Astrocyte (in vitro differentiated cells and primary cell): Measurements from ENCODE around the gene LAIR2. TPM values are rescaled to one million over a fixed set of nuclear protein-coding genes. Genes with fewer than 3 reads are reported as not detected.
"Not testable (repeated sequence)": the region's sequence is repeated elsewhere in the genome, so short reads cannot be mapped to it uniquely, and the experiment has no call there.

Source experiments
- DNase-seq: peaks from one replicate; pipeline ENCODE4 v3.0.0-alpha.2; 2010; ENCODE audit warnings: low read depth
- FAIRE-seq: peaks from 2 replicates; lab custom pipeline; 2011; peaks lifted over from hg19 to GRCh38; lab: Jason Lieb, UNC
- H2AFZ ChIP-seq: 2 replicates; pipeline ENCODE4 v1.6.0; 2012; ENCODE audit warnings: low read depth, low read length, inconsistent platforms
- H3K27ac ChIP-seq: 2 replicates; pipeline ENCODE4 v1.5.1; 2011; ENCODE audit warnings: low read depth, low read length, inconsistent platforms
- H3K27me3 ChIP-seq: 2 replicates; pipeline ENCODE4 v1.6.0; 2011; ENCODE audit warnings: low read length, inconsistent platforms; ENCODE audit not compliant: insufficient read depth
- H3K36me3 ChIP-seq: 2 replicates; pipeline ENCODE4 v1.5.1; 2011; ENCODE audit warnings: low read length, inconsistent platforms; ENCODE audit not compliant: insufficient read depth
- H3K4me1 ChIP-seq: 2 replicates; pipeline ENCODE4 v1.5.1; 2011; ENCODE audit warnings: low read length, inconsistent platforms; ENCODE audit not compliant: insufficient read depth
- H3K4me2 ChIP-seq: 2 replicates; pipeline ENCODE4 v1.6.0; 2012; ENCODE audit warnings: low read length, inconsistent platforms
- H3K4me3 ChIP-seq: 2 replicates; pipeline ENCODE4 v1.5.1; 2011; ENCODE audit warnings: low read depth, mild to moderate bottlenecking, low read length, inconsistent platforms; ENCODE audit not compliant: insufficient read depth
- H3K79me2 ChIP-seq: 2 replicates; pipeline ENCODE4 v1.6.0; 2012; ENCODE audit warnings: mild to moderate bottlenecking, low read length, inconsistent platforms; ENCODE audit not compliant: insufficient read depth
- H3K9ac ChIP-seq: 2 replicates; pipeline ENCODE4 v1.6.0; 2012; ENCODE audit warnings: mild to moderate bottlenecking, low read length, inconsistent platforms
- H3K9me3 ChIP-seq: 2 replicates; pipeline ENCODE4 v1.5.1; 2012; ENCODE audit warnings: low read depth, mild to moderate bottlenecking, low read length, inconsistent platforms; ENCODE audit not compliant: insufficient read depth
- H4K20me1 ChIP-seq: 2 replicates; pipeline ENCODE4 v1.6.0; 2012; ENCODE audit warnings: low read length, inconsistent platforms; ENCODE audit not compliant: insufficient read depth
- H3K27ac Mint-ChIP-seq: one replicate; pipeline ENCODE4 v1.8.0; 2021; ENCODE audit warnings: mild to moderate bottlenecking, mixed read lengths; ENCODE audit not compliant: unreplicated experiment
- H3K27me3 Mint-ChIP-seq: one replicate; pipeline ENCODE4 v1.8.0; 2021; ENCODE audit warnings: low read depth, mixed read lengths; ENCODE audit not compliant: unreplicated experiment
- H3K36me3 Mint-ChIP-seq: one replicate; pipeline ENCODE4 v1.8.0; 2021; ENCODE audit warnings: low read depth, mixed read lengths; ENCODE audit not compliant: unreplicated experiment
- H3K4me1 Mint-ChIP-seq: one replicate; pipeline ENCODE4 v1.8.0; 2021; ENCODE audit warnings: low read depth, mixed read lengths; ENCODE audit not compliant: unreplicated experiment
- H3K4me3 Mint-ChIP-seq: one replicate; pipeline ENCODE4 v1.8.0; 2021; ENCODE audit warnings: mild to moderate bottlenecking, moderate library complexity, mixed read lengths; ENCODE audit not compliant: unreplicated experiment
- H3K9me3 Mint-ChIP-seq: one replicate; pipeline ENCODE4 v1.8.0; 2021; ENCODE audit warnings: mild to moderate bottlenecking, mixed read lengths; ENCODE audit not compliant: unreplicated experiment
- CTCF ChIP-seq: IDR thresholded peaks from 2 replicates; pipeline ENCODE4 v1.5.1; 2011; ENCODE audit warnings: low read depth, mild to moderate bottlenecking, inconsistent platforms, low read length, moderate library complexity; ENCODE audit not compliant: insufficient read depth
- EZH2 ChIP-seq: IDR thresholded peaks from 2 replicates; pipeline ENCODE4 v1.6.1; 2012; ENCODE audit warnings: mild to moderate bottlenecking, low read length, inconsistent platforms; ENCODE audit not compliant: insufficient read depth
- total RNA-seq: library from RNA; stranded (reverse); gene quantifications from 2 replicates; pipeline ENCODE4 v1.2.1, GENCODE V29; 2021

LAIR2 gene
- total RNA-seq, 1 donor from 2014 or later: not detected

DNA sequence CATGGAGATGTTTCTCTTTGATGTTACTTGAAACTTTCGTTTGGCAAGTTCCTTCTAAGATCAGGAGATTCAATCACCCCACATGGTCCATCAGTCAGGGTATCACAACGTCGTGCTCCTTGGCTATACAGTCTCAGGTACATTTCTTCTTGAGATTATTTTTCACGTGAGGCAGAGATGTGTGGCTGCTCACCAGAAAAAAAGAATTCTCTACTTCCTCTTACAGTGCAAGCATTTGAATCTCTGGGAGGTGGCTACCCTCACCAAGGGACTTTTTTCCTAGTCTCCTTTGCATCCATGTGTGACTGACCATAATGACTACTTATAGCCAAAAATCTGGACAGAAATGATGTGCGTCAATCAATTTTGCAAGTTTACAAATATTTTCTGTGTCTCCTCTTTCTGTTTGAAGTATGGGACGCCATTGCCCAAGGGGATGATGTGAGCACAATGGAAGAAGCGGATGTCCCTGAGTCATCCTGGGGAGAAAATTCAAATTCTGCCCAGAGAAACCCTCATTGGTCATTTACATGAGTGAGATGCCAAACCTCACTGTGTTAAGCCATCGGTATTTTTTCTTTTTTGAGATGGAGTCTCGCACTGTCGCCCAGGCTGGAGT is 8.6 kb upstream of the LAIR2 start:
- H3K79me2 ChIP-seq: no peaks in the 10 kb centered on the region
- H3K4me3 ChIP-seq: no peak overlapping the region
- DNase-seq: no peak
- no peak for FAIRE-seq
- H3K27ac ChIP-seq: no peak overlapping the region
- H3K27me3 Mint-ChIP-seq: peaks cover 9% of the 10 kb centered on the region
- no peak overlapping the region for H3K4me3 Mint-ChIP-seq
- H3K4me1 ChIP-seq: no peaks in the 10 kb centered on the region
- no peak overlapping the region for H3K4me2 ChIP-seq
- H3K4me1 Mint-ChIP-seq: no peaks in the 10 kb centered on the region
- no peaks in the 10 kb centered on the region for H3K36me3 Mint-ChIP-seq
- H3K27ac Mint-ChIP-seq: no peak overlapping the region
- no peaks in the 10 kb centered on the region for H4K20me1 ChIP-seq
- H3K9me3 ChIP-seq: no peaks in the 10 kb centered on the region
- TF ChIP-seq EZH2 (no peak), CTCF (no peak)
- H3K27me3 ChIP-seq: no peaks in the 10 kb centered on the region
- no peaks in the 10 kb centered on the region for H3K36me3 ChIP-seq
- H3K9me3 Mint-ChIP-seq: peaks cover 14% of the 10 kb centered on the region
- H2AFZ ChIP-seq: no peak overlapping the region
- no peak overlapping the region for H3K9ac ChIP-seq

GRCh38 chr19:54495284-54495683 is 7.3 kb upstream of the LAIR2 start:
- not testable (repeated sequence) for H3K27me3 ChIP-seq, FAIRE-seq, H3K27ac Mint-ChIP-seq, H3K9me3 ChIP-seq, H3K27ac ChIP-seq, H3K4me1 Mint-ChIP-seq, H3K4me3 Mint-ChIP-seq, H3K9ac ChIP-seq, H3K4me2 ChIP-seq, H3K4me1 ChIP-seq, H2AFZ ChIP-seq, H3K27me3 Mint-ChIP-seq, H3K79me2 ChIP-seq, H3K36me3 ChIP-seq, H3K36me3 Mint-ChIP-seq, DNase-seq, H4K20me1 ChIP-seq, H3K4me3 ChIP-seq
- H3K9me3 Mint-ChIP-seq: peaks cover 16% of the 10 kb centered on the region

DNA sequence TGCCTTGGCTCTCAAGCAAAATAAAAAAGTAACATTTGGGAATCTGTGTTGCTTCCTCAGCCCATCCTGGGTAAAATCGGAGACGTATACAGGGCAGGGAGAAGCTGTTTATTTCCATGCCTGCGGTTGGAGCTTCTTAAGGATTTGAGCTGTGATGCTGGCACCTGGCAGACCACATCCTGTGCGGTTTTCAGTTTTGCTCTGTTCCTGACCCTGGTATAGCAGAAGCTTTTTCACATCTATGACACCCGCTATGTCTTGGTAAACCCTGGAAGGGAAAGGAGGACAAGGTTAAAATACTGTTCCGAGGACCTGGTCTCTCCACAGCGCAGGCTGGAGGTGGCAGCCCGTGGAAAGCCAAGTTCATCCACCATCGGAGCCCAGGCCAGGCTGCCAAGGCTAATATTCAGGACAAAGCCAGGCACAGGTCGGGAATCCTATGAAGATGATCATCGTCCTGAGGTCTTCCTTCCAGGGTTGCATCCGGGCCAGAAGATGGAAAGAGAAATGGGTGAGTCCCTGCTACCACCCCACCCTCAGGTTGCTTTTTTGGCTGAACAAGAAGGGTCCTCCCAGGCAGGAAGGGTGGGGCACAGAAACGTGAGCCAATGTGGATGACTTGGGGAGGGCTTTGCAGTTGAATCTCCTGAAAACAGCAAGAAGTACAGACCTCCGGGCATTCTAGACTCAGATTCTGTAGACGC is 4.7 kb upstream of the LAIR2 start:
- H3K27ac Mint-ChIP-seq, H3K4me3 Mint-ChIP-seq, H3K9me3 ChIP-seq, H3K4me2 ChIP-seq, H2AFZ ChIP-seq, H3K4me3 ChIP-seq, H3K27ac ChIP-seq, DNase-seq, H3K27me3 Mint-ChIP-seq, FAIRE-seq, H3K36me3 Mint-ChIP-seq, H3K79me2 ChIP-seq, H4K20me1 ChIP-seq, H3K4me1 Mint-ChIP-seq, H3K9ac ChIP-seq, H3K27me3 ChIP-seq, H3K4me1 ChIP-seq, H3K9me3 Mint-ChIP-seq, H3K36me3 ChIP-seq: not testable (repeated sequence)

GRCh38 chr19:54498451-54498772 is 4.2 kb upstream of the LAIR2 start:
- not testable (repeated sequence) for H3K27ac ChIP-seq, H3K9me3 Mint-ChIP-seq, H2AFZ ChIP-seq, H4K20me1 ChIP-seq, H3K27me3 ChIP-seq, H3K9me3 ChIP-seq, H3K36me3 ChIP-seq, FAIRE-seq, H3K36me3 Mint-ChIP-seq, H3K27me3 Mint-ChIP-seq, H3K79me2 ChIP-seq, DNase-seq, H3K4me3 ChIP-seq, H3K4me2 ChIP-seq, H3K4me1 ChIP-seq, H3K4me1 Mint-ChIP-seq, H3K4me3 Mint-ChIP-seq, H3K27ac Mint-ChIP-seq, H3K9ac ChIP-seq

GRCh38 chr19:54505542-54505941 is 2.9 kb downstream of the LAIR2 start:
- not testable (repeated sequence) for H3K4me3 ChIP-seq, H3K9ac ChIP-seq, H3K9me3 ChIP-seq, H3K36me3 Mint-ChIP-seq, H3K4me1 ChIP-seq, H3K36me3 ChIP-seq, H4K20me1 ChIP-seq, H2AFZ ChIP-seq, H3K27ac ChIP-seq, H3K4me2 ChIP-seq, FAIRE-seq, H3K27me3 Mint-ChIP-seq, DNase-seq, H3K4me1 Mint-ChIP-seq, H3K79me2 ChIP-seq, H3K4me3 Mint-ChIP-seq, H3K27ac Mint-ChIP-seq, H3K27me3 ChIP-seq, H3K9me3 Mint-ChIP-seq
